ENCODE measurements around the gene UBD. TPM values are rescaled to one million over a fixed set of nuclear protein-coding genes. Genes with fewer than 3 reads are reported as not detected.

The UBD gene
- total RNA-seq, 4 donors from 2014 or later, result 0.41 TPM; not detected in 3

DNA sequence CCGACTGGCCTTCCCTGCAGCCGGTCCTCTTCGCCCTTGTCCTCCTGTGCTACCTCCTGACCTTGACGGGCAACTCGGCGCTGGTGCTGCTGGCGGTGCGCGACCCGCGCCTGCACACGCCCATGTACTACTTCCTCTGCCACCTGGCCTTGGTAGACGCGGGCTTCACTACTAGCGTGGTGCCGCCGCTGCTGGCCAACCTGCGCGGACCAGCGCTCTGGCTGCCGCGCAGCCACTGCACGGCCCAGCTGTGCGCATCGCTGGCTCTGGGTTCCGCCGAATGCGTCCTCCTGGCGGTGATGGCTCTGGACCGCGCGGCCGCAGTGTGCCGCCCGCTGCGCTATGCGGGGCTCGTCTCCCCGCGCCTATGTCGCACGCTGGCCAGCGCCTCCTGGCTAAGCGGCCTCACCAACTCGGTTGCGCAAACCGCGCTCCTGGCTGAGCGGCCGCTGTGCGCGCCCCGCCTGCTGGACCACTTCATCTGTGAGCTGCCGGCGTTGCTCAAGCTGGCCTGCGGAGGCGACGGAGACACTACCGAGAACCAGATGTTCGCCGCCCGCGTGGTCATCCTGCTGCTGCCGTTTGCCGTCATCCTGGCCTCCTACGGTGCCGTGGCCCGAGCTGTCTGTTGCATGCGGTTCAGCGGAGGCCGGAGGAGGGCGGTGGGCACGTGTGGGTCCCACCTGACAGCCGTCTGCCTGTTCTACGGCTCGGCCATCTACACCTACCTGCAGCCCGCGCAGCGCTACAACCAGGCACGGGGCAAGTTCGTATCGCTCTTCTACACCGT lies 6.1 kb downstream of the UBD start:
- Histone ChIP-seq H3K9me3 (no peaks in the 10 kb centered on the region), H3K4me3 (peak overlapping the region; percentile 23 to 24), H3K36me3 (no peaks in the 10 kb centered on the region), H3K4me1 (peaks cover 0 to 5% of the 10 kb centered on the region in 2 donors), H3K27me3 (peaks cover 0 to 18% of the 10 kb centered on the region in 2 donors), H3K27ac (peak overlapping the region; percentile 4 to 41)
- TF ChIP-seq, protein P1, sequence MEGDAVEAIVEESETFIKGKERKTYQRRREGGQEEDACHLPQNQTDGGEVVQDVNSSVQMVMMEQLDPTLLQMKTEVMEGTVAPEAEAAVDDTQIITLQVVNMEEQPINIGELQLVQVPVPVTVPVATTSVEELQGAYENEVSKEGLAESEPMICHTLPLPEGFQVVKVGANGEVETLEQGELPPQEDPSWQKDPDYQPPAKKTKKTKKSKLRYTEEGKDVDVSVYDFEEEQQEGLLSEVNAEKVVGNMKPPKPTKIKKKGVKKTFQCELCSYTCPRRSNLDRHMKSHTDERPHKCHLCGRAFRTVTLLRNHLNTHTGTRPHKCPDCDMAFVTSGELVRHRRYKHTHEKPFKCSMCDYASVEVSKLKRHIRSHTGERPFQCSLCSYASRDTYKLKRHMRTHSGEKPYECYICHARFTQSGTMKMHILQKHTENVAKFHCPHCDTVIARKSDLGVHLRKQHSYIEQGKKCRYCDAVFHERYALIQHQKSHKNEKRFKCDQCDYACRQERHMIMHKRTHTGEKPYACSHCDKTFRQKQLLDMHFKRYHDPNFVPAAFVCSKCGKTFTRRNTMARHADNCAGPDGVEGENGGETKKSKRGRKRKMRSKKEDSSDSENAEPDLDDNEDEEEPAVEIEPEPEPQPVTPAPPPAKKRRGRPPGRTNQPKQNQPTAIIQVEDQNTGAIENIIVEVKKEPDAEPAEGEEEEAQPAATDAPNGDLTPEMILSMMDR (IDR thresholded peaks at IDR 0.05), result peak in 3 of 4 experiments; percentile 1 to 34 (median 24)
- TF ChIP-seq POLR2A (IDR thresholded peaks at IDR 0.05), result no peak
- DNase-seq, result peak; percentile 49 to 72
- intact Hi-C loops (cut with DNase I; ENCODE audit: low total_unique reads), result no loop called here

DNA sequence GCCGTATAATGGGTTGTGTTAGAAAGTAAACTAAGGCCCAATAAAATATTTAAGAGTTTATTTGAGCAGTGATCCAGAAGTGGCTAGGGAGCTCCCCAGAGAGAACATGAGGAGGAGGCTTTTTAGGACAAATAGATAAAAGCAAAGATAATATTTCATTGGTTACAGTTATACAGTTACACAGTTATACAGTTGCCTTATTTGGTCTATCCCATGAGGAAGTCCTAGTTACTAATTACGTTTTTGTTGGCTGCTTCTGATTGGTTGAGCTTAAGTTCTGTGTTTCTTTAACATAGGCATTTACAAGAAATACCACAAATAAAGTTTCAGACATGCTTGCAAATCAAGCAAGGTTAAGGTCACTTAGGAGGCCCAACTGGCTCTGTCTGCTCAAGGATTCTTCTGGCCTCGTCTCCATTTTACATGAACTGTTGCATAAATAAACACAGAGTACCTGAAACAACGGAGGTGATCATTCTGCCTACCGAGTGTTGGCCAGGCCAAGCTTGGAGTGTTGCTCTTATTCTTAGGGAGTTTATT lies 7.0 kb downstream of the UBD start:
- no peak for DNase-seq

DNA sequence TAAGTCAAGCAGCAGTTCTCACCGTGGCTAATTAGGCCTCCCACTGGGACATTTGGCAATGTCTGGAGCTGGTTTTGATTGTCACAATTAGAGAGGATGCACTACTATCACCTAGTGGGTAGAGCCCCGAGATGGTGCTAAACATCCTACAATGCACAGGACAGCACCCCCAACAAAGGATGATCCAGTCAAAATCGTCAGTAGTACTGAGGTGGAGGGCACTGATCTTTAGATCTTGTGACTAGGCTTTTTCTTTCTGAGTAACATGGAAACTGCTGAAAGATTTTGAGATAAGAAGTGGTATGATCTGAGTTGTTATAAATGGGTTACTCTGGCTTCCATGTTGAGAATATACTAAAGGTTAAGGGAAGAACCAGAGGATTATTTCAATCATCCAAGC lies 12.0 kb downstream of the UBD start:
- H3K4me3 ChIP-seq, result no peak overlapping the region
- no peaks in the 10 kb centered on the region for H3K9me3 ChIP-seq
- H3K27ac ChIP-seq, result no peak overlapping the region
- TF ChIP-seq POLR2A (IDR thresholded peaks at IDR 0.05), result no peak
- TF ChIP-seq, protein P1 (IDR thresholded peaks at IDR 0.05), result no peak
- no peaks in the 10 kb centered on the region for H3K27me3 ChIP-seq
- H3K36me3 ChIP-seq, result no peaks in the 10 kb centered on the region
- no peak for DNase-seq
- intact Hi-C loops (cut with DNase I; ENCODE audit: low total_unique reads), result no loop called here
- no peaks in the 10 kb centered on the region for H3K4me1 ChIP-seq

More for the DNA sequence above, 7.0 kb downstream of the UBD start:
- Histone ChIP-seq H3K36me3 (no peaks in the 10 kb centered on the region), H3K4me1 (peaks cover 0 to 5% of the 10 kb centered on the region in 2 donors), H3K4me3 (peak overlapping the region; percentile 23 to 24), H3K9me3 (no peaks in the 10 kb centered on the region), H3K27ac (peak overlapping the region in 1 of 2 donors; percentile 41), H3K27me3 (peaks cover 0 to 18% of the 10 kb centered on the region in 2 donors)
- TF ChIP-seq POLR2A (IDR thresholded peaks at IDR 0.05), result no peak
- TF ChIP-seq, protein P1 (IDR thresholded peaks at IDR 0.05), result no peak
- intact Hi-C loops (cut with DNase I; ENCODE audit: low total_unique reads), result no loop called here

DNA sequence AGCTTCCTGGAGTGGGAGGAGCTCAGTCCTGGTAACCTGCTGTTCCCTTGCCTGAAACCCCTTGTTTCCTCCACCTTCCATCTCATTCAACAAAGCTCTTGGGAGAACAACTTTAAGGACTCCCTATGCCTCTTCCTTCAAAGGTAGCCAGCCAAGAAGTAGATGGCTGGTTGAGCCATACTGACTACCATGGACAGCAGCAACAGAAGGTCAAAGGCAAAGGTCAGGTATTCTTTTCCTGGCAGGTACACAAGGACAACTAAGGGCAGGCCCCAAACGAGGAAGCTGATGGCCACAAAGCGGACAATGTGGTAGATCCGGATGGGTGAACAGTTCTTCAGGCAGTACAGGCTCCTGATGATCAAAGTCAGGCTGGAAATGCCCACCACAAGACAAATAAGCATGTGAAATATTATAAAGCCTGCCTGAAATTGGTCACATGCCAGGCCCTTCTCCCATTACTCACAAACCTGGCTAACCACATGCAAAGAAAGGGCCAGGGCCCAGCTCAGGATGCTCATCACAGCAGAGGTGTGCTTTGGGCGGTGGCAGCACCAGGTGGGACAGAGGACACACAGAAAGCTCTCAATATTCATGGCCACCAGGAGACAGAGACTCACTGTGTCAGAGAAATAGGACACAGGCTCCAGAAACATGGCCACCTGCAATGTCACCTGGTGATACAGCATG lies 21.7 kb downstream of the UBD start:
- no peak overlapping the region for H3K27ac ChIP-seq
- no peaks in the 10 kb centered on the region for H3K4me1 ChIP-seq
- no peaks in the 10 kb centered on the region for H3K36me3 ChIP-seq
- H3K27me3 ChIP-seq, result no peaks in the 10 kb centered on the region
- no peak for TF ChIP-seq POLR2A (IDR thresholded peaks at IDR 0.05)
- TF ChIP-seq, protein P1 (IDR thresholded peaks at IDR 0.05), result no peak
- DNase-seq, result no peak
- no peaks in the 10 kb centered on the region for H3K9me3 ChIP-seq
- no peak overlapping the region for H3K4me3 ChIP-seq
- intact Hi-C loops (cut with DNase I; ENCODE audit: low total_unique reads), result no loop called here

All from uterus (tissue), 4 donors.